ENCODE data around the gene LYSET.
A peak's percentile ranks its signal among the peaks of the same experiment; 100 is the strongest.
"Not testable (repeated sequence)": the region's sequence is repeated elsewhere in the genome, so short reads cannot be mapped to it uniquely, and the experiment has no call there.

LYSET gene

GRCh38 chr14:93184391-93185348, at the start of gene LYSET, which contains the start of gene MOAP1:
Gene LYSET (plus strand): TSS chr14:93185317. CDS start chr14:93185406, 89 bp downstream.
Gene MOAP1 (minus strand): TSS chr14:93184897. CDS start chr14:93184242, 655 bp downstream.
- Histone ChIP-seq H3K4me3 (ENCODE audit: low read length) (peak within 1 kb of the TSS; percentile 100), H3K9me3 (ENCODE audit: low read length) (no peaks in the 10 kb centered on the region), H3K27me3 (ENCODE audit: insufficient read depth, low read length) (no peaks in the 10 kb centered on the region), H2AFZ (ENCODE audit: low read depth, low read length) (peak within 1 kb of the TSS; percentile 92), H3K36me3 (ENCODE audit: insufficient read depth, low read length) (peaks cover 17% of the 10 kb centered on the region), H3K4me1 (ENCODE audit: insufficient read depth, low read length) (peaks cover 12% of the 10 kb centered on the region)

GRCh38 chr14:93135399-93135798, 49.7 kb upstream of the LYSET start:
- no peak overlapping the region for H2AFZ ChIP-seq (ENCODE audit: low read depth, low read length)
- H3K4me1 ChIP-seq (ENCODE audit: insufficient read depth, low read length) = peaks cover 6% of the 10 kb centered on the region
- no peaks in the 10 kb centered on the region for H3K36me3 ChIP-seq (ENCODE audit: insufficient read depth, low read length)
- H3K27me3 ChIP-seq (ENCODE audit: insufficient read depth, low read length) = no peaks in the 10 kb centered on the region
- no peaks in the 10 kb centered on the region for H3K9me3 ChIP-seq (ENCODE audit: low read length)
- H3K4me3 ChIP-seq (ENCODE audit: low read length) = no peak overlapping the region

- Histone ChIP-seq H2AFZ (ENCODE audit: low read depth, low read length) (no peak overlapping the region), H3K4me3 (ENCODE audit: low read length) (no peak overlapping the region), H3K27me3 (ENCODE audit: insufficient read depth, low read length) (no peaks in the 10 kb centered on the region), H3K4me1 (ENCODE audit: insufficient read depth, low read length) (peaks cover 6% of the 10 kb centered on the region), H3K9me3 (ENCODE audit: low read length) (no peaks in the 10 kb centered on the region), H3K36me3 (ENCODE audit: insufficient read depth, low read length) (no peaks in the 10 kb centered on the region)
Measured at GRCh38 chr14:93136009-93136408, 49.1 kb upstream of the LYSET start.

GRCh38 chr14:93136508-93136907, 48.6 kb upstream of the LYSET start:
- not testable (repeated sequence) for H3K9me3 ChIP-seq (ENCODE audit: low read length); H2AFZ ChIP-seq (ENCODE audit: low read depth, low read length); H3K4me1 ChIP-seq (ENCODE audit: insufficient read depth, low read length); H3K36me3 ChIP-seq (ENCODE audit: insufficient read depth, low read length); H3K4me3 ChIP-seq (ENCODE audit: low read length); H3K27me3 ChIP-seq (ENCODE audit: insufficient read depth, low read length)

GRCh38 chr14:93137864-93138263, 47.3 kb upstream of the LYSET start:
- Histone ChIP-seq H2AFZ (ENCODE audit: low read depth, low read length) (no peak overlapping the region), H3K4me1 (ENCODE audit: insufficient read depth, low read length) (peaks cover 6% of the 10 kb centered on the region), H3K9me3 (ENCODE audit: low read length) (no peaks in the 10 kb centered on the region), H3K36me3 (ENCODE audit: insufficient read depth, low read length) (no peaks in the 10 kb centered on the region), H3K27me3 (ENCODE audit: insufficient read depth, low read length) (no peaks in the 10 kb centered on the region), H3K4me3 (ENCODE audit: low read length) (no peak overlapping the region)

GRCh38 chr14:93142854-93143652, 42.1 kb upstream of the LYSET start:
- no peaks in the 10 kb centered on the region for H3K4me1 ChIP-seq (ENCODE audit: insufficient read depth, low read length)
- H3K9me3 ChIP-seq (ENCODE audit: low read length) = no peaks in the 10 kb centered on the region
- no peaks in the 10 kb centered on the region for H3K36me3 ChIP-seq (ENCODE audit: insufficient read depth, low read length)

GRCh38 chr14:93146119-93146518, 39.0 kb upstream of the LYSET start:
- Histone ChIP-seq H3K27me3 (ENCODE audit: insufficient read depth, low read length) (no peaks in the 10 kb centered on the region), H3K9me3 (ENCODE audit: low read length) (no peaks in the 10 kb centered on the region), H3K36me3 (ENCODE audit: insufficient read depth, low read length) (no peaks in the 10 kb centered on the region), H3K4me3 (ENCODE audit: low read length) (no peak overlapping the region), H3K4me1 (ENCODE audit: insufficient read depth, low read length) (peaks cover 6% of the 10 kb centered on the region), H2AFZ (ENCODE audit: low read depth, low read length) (no peak overlapping the region)

More at GRCh38 chr14:93142854-93143652, 42.1 kb upstream of the LYSET start:
- Histone ChIP-seq H2AFZ (ENCODE audit: low read depth, low read length) (no peak overlapping the region), H3K4me3 (ENCODE audit: low read length) (no peak overlapping the region), H3K27me3 (ENCODE audit: insufficient read depth, low read length) (no peaks in the 10 kb centered on the region)

GRCh38 chr14:93148979-93149378, 36.1 kb upstream of the LYSET start:
- no peaks in the 10 kb centered on the region for H3K27me3 ChIP-seq (ENCODE audit: insufficient read depth, low read length)
- no peak overlapping the region for H3K4me3 ChIP-seq (ENCODE audit: low read length)
- H3K36me3 ChIP-seq (ENCODE audit: insufficient read depth, low read length) = no peaks in the 10 kb centered on the region
- no peaks in the 10 kb centered on the region for H3K9me3 ChIP-seq (ENCODE audit: low read length)
- no peak overlapping the region for H2AFZ ChIP-seq (ENCODE audit: low read depth, low read length)
- H3K4me1 ChIP-seq (ENCODE audit: insufficient read depth, low read length) = peaks cover 6% of the 10 kb centered on the region

- Histone ChIP-seq H3K36me3 (ENCODE audit: insufficient read depth, low read length) (no peaks in the 10 kb centered on the region), H3K27me3 (ENCODE audit: insufficient read depth, low read length) (no peaks in the 10 kb centered on the region), H3K4me3 (ENCODE audit: low read length) (no peak overlapping the region), H3K9me3 (ENCODE audit: low read length) (no peaks in the 10 kb centered on the region), H3K4me1 (ENCODE audit: insufficient read depth, low read length) (peaks cover 6% of the 10 kb centered on the region), H2AFZ (ENCODE audit: low read depth, low read length) (no peak overlapping the region)
Measured at GRCh38 chr14:93150227-93151208, 34.6 kb upstream of the LYSET start.

- H3K4me1 ChIP-seq (ENCODE audit: insufficient read depth, low read length) = peaks cover 6% of the 10 kb centered on the region
- H3K4me3 ChIP-seq (ENCODE audit: low read length) = no peak overlapping the region
- H3K9me3 ChIP-seq (ENCODE audit: low read length) = no peaks in the 10 kb centered on the region
- H2AFZ ChIP-seq (ENCODE audit: low read depth, low read length) = no peak overlapping the region
- no peaks in the 10 kb centered on the region for H3K36me3 ChIP-seq (ENCODE audit: insufficient read depth, low read length)
- H3K27me3 ChIP-seq (ENCODE audit: insufficient read depth, low read length) = no peaks in the 10 kb centered on the region
Measured at GRCh38 chr14:93153121-93153520, 32.0 kb upstream of the LYSET start.

GRCh38 chr14:93155667-93156066, 29.4 kb upstream of the LYSET start:
- H3K36me3 ChIP-seq (ENCODE audit: insufficient read depth, low read length) = no peaks in the 10 kb centered on the region
- H3K9me3 ChIP-seq (ENCODE audit: low read length) = no peaks in the 10 kb centered on the region
- H2AFZ ChIP-seq (ENCODE audit: low read depth, low read length) = no peak overlapping the region
- peaks cover 1% of the 10 kb centered on the region for H3K4me1 ChIP-seq (ENCODE audit: insufficient read depth, low read length)
- H3K4me3 ChIP-seq (ENCODE audit: low read length) = no peak overlapping the region
- H3K27me3 ChIP-seq (ENCODE audit: insufficient read depth, low read length) = no peaks in the 10 kb centered on the region

GRCh38 chr14:93156693-93157369, 28.3 kb upstream of the LYSET start:
- Histone ChIP-seq H3K4me1 (ENCODE audit: insufficient read depth, low read length) (no peaks in the 10 kb centered on the region), H3K9me3 (ENCODE audit: low read length) (no peaks in the 10 kb centered on the region), H3K4me3 (ENCODE audit: low read length) (no peak overlapping the region), H3K36me3 (ENCODE audit: insufficient read depth, low read length) (no peaks in the 10 kb centered on the region), H3K27me3 (ENCODE audit: insufficient read depth, low read length) (no peaks in the 10 kb centered on the region), H2AFZ (ENCODE audit: low read depth, low read length) (no peak overlapping the region)
